Endodermal cell (in vitro differentiated cells): ENCODE results near the gene FBXL17. TPM values are rescaled to one million over a fixed set of nuclear protein-coding genes. Genes with fewer than 3 reads are reported as not detected.

Source experiments
- DNase-seq: peaks from one replicate; pipeline ENCODE4 v3.0.0-alpha.2; 2017
- H3K27ac ChIP-seq: 2 replicates; pipeline ENCODE4 v1.5.1; 2013; ENCODE audit warnings: mild to moderate bottlenecking, low read depth, low read length, moderate library complexity
- H3K27me3 ChIP-seq: 2 replicates; pipeline ENCODE4 v1.6.1; 2013; ENCODE audit warnings: mild to moderate bottlenecking, low read length, moderate library complexity; ENCODE audit not compliant: insufficient read depth, control insufficient read depth, poor library complexity, severe bottlenecking
- H3K36me3 ChIP-seq: 2 replicates; pipeline ENCODE4 v1.7.0; 2013; ENCODE audit warnings: mild to moderate bottlenecking, low read length, moderate library complexity; ENCODE audit not compliant: control insufficient read depth, insufficient read depth
- H3K4me1 ChIP-seq: one replicate; pipeline ENCODE4 v1.7.0; 2013; ENCODE audit warnings: low read length; ENCODE audit not compliant: control insufficient read depth, insufficient read depth
- H3K4me3 ChIP-seq: 2 replicates; pipeline ENCODE4 v1.5.1; 2013; ENCODE audit warnings: mild to moderate bottlenecking, low read length, moderate library complexity
- H3K9ac ChIP-seq: 2 replicates; pipeline ENCODE4 v1.6.1; 2013; ENCODE audit warnings: mild to moderate bottlenecking, low read length, moderate library complexity; ENCODE audit not compliant: poor library complexity, severe bottlenecking; ENCODE audit errors: extremely low read depth
- H3K9me3 ChIP-seq: 2 replicates; pipeline ENCODE4 v1.6.1; 2013; ENCODE audit warnings: mild to moderate bottlenecking, low read length, moderate library complexity; ENCODE audit not compliant: control insufficient read depth
- H3K27ac Mint-ChIP-seq: 2 replicates; pipeline ENCODE4 v1.8.0; 2020; ENCODE audit warnings: mixed read lengths
- H3K27me3 Mint-ChIP-seq: 2 replicates; pipeline ENCODE4 v1.8.0; 2021; ENCODE audit warnings: mild to moderate bottlenecking, mixed read lengths; ENCODE audit not compliant: insufficient read depth
- H3K36me3 Mint-ChIP-seq: 2 replicates; pipeline ENCODE4 v1.8.0; 2020; ENCODE audit warnings: low read depth, mixed read lengths
- H3K4me1 Mint-ChIP-seq: 2 replicates; pipeline ENCODE4 v1.8.0; 2020; ENCODE audit warnings: mixed read lengths
- H3K4me3 Mint-ChIP-seq: 2 replicates; pipeline ENCODE4 v1.8.0; 2020; ENCODE audit warnings: mild to moderate bottlenecking, moderate library complexity, mixed read lengths
- H3K9me3 Mint-ChIP-seq: 2 replicates; pipeline ENCODE4 v1.8.0; 2020; ENCODE audit warnings: mild to moderate bottlenecking, mixed read lengths
- whole genome bisulfite sequencing, 2 experiments: methylation state at CpG; one replicate each; pipeline versions ENCODE4 v1.1.5 to v1.1.7; 2013; ENCODE audit warnings: missing lambda C conversion rate in 2 of 2, mixed read lengths in 1 of 2; ENCODE audit not compliant: insufficient coverage in 1 of 2, insufficient read length in 1 of 2; 5-methylcytosine and 5-hydroxymethylcytosine counted together
- total RNA-seq, 2 donors: library from RNA; stranded (reverse); fragmentation: NEBNext Ultra II Directional in 1 of 2; extraction: Animal tissue kit (Norgen Biotek cat#: 25700) in 1 of 2; gene quantifications; 2 replicates in 1 of 2; 3 replicates in 1 of 2; pipeline ENCODE4 v1.2.1, GENCODE V29; 2021
- TF ChIP-seq, protein P1 (sequence below): fragments of 200-600 bp; sonication (generic); conservative IDR thresholded peaks from 2 replicates; pipeline ENCODE4 v1.5.0; 2021; ENCODE audit warnings: antibody characterized with exemption, mild to moderate bottlenecking

The FBXL17 gene
- total RNA-seq, 2 donors from 2014 or later = 7.4 to 8.6 TPM

- Histone ChIP-seq H3K27ac (no peak overlapping the region), H3K27me3 (no peaks in the 10 kb centered on the region), H3K36me3 (no peaks in the 10 kb centered on the region), H3K4me3 (no peak overlapping the region), H3K9me3 (no peaks in the 10 kb centered on the region), H3K4me1 (no peaks in the 10 kb centered on the region), H3K9ac (no peak overlapping the region)
- H3K27ac Mint-ChIP-seq = no peak overlapping the region
- no peaks in the 10 kb centered on the region for H3K27me3 Mint-ChIP-seq
- no peaks in the 10 kb centered on the region for H3K9me3 Mint-ChIP-seq
- DNase-seq = no peak
- H3K4me3 Mint-ChIP-seq = no peak overlapping the region
- H3K36me3 Mint-ChIP-seq = no peaks in the 10 kb centered on the region
- 85 to 100% methylated on average over 1 to 3 of the region's 3 CpGs for WGBS, 2 experiments
- TF ChIP-seq, protein P1, sequence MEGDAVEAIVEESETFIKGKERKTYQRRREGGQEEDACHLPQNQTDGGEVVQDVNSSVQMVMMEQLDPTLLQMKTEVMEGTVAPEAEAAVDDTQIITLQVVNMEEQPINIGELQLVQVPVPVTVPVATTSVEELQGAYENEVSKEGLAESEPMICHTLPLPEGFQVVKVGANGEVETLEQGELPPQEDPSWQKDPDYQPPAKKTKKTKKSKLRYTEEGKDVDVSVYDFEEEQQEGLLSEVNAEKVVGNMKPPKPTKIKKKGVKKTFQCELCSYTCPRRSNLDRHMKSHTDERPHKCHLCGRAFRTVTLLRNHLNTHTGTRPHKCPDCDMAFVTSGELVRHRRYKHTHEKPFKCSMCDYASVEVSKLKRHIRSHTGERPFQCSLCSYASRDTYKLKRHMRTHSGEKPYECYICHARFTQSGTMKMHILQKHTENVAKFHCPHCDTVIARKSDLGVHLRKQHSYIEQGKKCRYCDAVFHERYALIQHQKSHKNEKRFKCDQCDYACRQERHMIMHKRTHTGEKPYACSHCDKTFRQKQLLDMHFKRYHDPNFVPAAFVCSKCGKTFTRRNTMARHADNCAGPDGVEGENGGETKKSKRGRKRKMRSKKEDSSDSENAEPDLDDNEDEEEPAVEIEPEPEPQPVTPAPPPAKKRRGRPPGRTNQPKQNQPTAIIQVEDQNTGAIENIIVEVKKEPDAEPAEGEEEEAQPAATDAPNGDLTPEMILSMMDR = no peak
- peaks cover 9% of the 10 kb centered on the region for H3K4me1 Mint-ChIP-seq
These were observed 424.8 kb downstream of the FBXL17 start for GRCh38 chr5:107957051-107957450.

DNA sequence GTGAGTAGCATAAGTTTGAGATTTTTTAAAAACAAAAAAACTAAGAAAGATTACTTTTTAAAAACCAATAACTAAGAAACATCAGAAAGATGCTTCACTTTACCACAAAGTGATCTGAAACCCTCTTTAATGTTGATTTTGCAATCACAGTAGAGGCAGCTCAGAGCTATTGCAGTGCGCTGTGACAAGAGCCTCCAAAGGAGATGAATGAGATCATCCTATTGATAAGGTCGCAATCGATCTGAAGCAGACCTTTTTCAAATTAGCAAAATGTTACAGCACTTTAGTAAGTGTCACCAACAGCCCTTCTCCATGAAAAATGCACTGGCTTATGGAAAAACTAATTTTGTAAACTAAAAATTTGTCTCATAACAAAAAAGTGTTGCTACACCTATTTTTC, 426.6 kb downstream of the FBXL17 start:
- Histone ChIP-seq H3K4me1 (no peaks in the 10 kb centered on the region), H3K9me3 (no peaks in the 10 kb centered on the region), H3K9ac (no peak overlapping the region), H3K27ac (no peak overlapping the region), H3K36me3 (no peaks in the 10 kb centered on the region), H3K4me3 (no peak overlapping the region), H3K27me3 (no peaks in the 10 kb centered on the region)
- no peak for DNase-seq
- Mint-ChIP-seq H3K9me3 (no peaks in the 10 kb centered on the region), H3K4me1 (peaks cover 9% of the 10 kb centered on the region), H3K4me3 (no peak overlapping the region), H3K36me3 (no peaks in the 10 kb centered on the region), H3K27me3 (no peaks in the 10 kb centered on the region), H3K27ac (no peak overlapping the region)
- WGBS, 2 experiments = 77 to 86% methylated on average over 3 of the region's 3 CpGs
- TF ChIP-seq, protein P1 = no peak

GRCh38 chr5:107954254-107954653, 427.6 kb downstream of the FBXL17 start:
- no peaks in the 10 kb centered on the region for H3K9me3 Mint-ChIP-seq
- Histone ChIP-seq H3K9ac (no peak overlapping the region), H3K36me3 (no peaks in the 10 kb centered on the region), H3K27me3 (no peaks in the 10 kb centered on the region), H3K4me1 (no peaks in the 10 kb centered on the region), H3K9me3 (no peaks in the 10 kb centered on the region), H3K4me3 (no peak overlapping the region), H3K27ac (no peak overlapping the region)
- H3K27ac Mint-ChIP-seq = no peak overlapping the region
- H3K4me3 Mint-ChIP-seq = no peak overlapping the region
- H3K36me3 Mint-ChIP-seq = no peaks in the 10 kb centered on the region
- no peak for DNase-seq
- peaks cover 11% of the 10 kb centered on the region for H3K4me1 Mint-ChIP-seq
- TF ChIP-seq, protein P1 = no peak
- no peaks in the 10 kb centered on the region for H3K27me3 Mint-ChIP-seq
